ENCODE data around the gene KDM8.

GRCh38 chr16:27221576-27222248, 18.4 kb downstream of the KDM8 start:
- TF ChIP-seq, protein P1, sequence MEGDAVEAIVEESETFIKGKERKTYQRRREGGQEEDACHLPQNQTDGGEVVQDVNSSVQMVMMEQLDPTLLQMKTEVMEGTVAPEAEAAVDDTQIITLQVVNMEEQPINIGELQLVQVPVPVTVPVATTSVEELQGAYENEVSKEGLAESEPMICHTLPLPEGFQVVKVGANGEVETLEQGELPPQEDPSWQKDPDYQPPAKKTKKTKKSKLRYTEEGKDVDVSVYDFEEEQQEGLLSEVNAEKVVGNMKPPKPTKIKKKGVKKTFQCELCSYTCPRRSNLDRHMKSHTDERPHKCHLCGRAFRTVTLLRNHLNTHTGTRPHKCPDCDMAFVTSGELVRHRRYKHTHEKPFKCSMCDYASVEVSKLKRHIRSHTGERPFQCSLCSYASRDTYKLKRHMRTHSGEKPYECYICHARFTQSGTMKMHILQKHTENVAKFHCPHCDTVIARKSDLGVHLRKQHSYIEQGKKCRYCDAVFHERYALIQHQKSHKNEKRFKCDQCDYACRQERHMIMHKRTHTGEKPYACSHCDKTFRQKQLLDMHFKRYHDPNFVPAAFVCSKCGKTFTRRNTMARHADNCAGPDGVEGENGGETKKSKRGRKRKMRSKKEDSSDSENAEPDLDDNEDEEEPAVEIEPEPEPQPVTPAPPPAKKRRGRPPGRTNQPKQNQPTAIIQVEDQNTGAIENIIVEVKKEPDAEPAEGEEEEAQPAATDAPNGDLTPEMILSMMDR (IDR thresholded peaks at IDR 0.05) = no peak
- TF ChIP-seq POLR2A (IDR thresholded peaks at IDR 0.05) = no peak

Data from transverse colon (tissue), 3 donors.